Measurements from ENCODE around the gene HOXA11. TPM values are rescaled to one million over a fixed set of nuclear protein-coding genes. Genes with fewer than 3 reads are reported as not detected.

The HOXA11 gene
- polyA plus RNA-seq, 1 of the 3 experiments (the other 2 are of a cell fraction), result not detected

DNA sequence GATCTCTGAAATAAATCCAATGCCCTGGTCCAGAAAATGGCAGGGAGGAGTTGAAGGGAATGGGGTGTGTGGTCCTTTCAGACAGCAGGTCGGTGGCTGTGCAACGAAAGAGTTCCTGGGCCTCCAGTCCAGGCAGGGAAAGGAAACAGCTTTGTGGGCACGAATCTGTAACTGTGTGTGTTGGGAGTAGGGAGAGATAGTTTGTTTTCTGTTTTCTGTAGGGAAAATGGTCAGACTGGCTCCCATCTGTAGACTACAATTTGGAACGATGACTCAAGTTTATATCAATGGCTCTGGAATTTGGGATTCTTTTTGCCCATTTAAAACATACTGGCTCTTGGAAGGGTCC, 17.1 kb downstream of the HOXA11 start:
- H2AFZ ChIP-seq (ENCODE audit: low read depth), result no peak overlapping the region
- no peak overlapping the region for H3K27ac ChIP-seq (ENCODE audit: low read depth in 2 of 2, low read length in 1 of 2)
- peaks cover 13% of the 10 kb centered on the region for H4K20me1 ChIP-seq (ENCODE audit: insufficient read depth)
- H3K4me3 ChIP-seq (ENCODE audit: low read depth in 2 of 2, low read length in 1 of 2), result no peak overlapping the region
- TF ChIP-seq GATA2 (CRISPR knock-in tag; IDR thresholded peaks at IDR 0.05), result no peak
- TF ChIP-seq EP300 (IDR thresholded peaks at IDR 0.05; ENCODE audit: borderline replicate concordance in 1 of 2, low read depth in 1 of 2, low read length in 1 of 2), result no peak
- TF ChIP-seq, protein P1, sequence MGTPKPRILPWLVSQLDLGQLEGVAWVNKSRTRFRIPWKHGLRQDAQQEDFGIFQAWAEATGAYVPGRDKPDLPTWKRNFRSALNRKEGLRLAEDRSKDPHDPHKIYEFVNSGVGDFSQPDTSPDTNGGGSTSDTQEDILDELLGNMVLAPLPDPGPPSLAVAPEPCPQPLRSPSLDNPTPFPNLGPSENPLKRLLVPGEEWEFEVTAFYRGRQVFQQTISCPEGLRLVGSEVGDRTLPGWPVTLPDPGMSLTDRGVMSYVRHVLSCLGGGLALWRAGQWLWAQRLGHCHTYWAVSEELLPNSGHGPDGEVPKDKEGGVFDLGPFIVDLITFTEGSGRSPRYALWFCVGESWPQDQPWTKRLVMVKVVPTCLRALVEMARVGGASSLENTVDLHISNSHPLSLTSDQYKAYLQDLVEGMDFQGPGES (IDR thresholded peaks at IDR 0.05; ENCODE audit: low read depth, low read length), result no peak
- TF ChIP-seq, protein P2, sequence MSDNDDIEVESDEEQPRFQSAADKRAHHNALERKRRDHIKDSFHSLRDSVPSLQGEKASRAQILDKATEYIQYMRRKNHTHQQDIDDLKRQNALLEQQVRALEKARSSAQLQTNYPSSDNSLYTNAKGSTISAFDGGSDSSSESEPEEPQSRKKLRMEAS (IDR thresholded peaks at IDR 0.05; ENCODE audit: low read depth), result no peak
- TF ChIP-seq, protein P3, sequence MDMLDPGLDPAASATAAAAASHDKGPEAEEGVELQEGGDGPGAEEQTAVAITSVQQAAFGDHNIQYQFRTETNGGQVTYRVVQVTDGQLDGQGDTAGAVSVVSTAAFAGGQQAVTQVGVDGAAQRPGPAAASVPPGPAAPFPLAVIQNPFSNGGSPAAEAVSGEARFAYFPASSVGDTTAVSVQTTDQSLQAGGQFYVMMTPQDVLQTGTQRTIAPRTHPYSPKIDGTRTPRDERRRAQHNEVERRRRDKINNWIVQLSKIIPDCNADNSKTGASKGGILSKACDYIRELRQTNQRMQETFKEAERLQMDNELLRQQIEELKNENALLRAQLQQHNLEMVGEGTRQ (IDR thresholded peaks at IDR 0.05; ENCODE audit: borderline replicate concordance, low read depth, low read length), result no peak
- TF ChIP-seq, protein P4, sequence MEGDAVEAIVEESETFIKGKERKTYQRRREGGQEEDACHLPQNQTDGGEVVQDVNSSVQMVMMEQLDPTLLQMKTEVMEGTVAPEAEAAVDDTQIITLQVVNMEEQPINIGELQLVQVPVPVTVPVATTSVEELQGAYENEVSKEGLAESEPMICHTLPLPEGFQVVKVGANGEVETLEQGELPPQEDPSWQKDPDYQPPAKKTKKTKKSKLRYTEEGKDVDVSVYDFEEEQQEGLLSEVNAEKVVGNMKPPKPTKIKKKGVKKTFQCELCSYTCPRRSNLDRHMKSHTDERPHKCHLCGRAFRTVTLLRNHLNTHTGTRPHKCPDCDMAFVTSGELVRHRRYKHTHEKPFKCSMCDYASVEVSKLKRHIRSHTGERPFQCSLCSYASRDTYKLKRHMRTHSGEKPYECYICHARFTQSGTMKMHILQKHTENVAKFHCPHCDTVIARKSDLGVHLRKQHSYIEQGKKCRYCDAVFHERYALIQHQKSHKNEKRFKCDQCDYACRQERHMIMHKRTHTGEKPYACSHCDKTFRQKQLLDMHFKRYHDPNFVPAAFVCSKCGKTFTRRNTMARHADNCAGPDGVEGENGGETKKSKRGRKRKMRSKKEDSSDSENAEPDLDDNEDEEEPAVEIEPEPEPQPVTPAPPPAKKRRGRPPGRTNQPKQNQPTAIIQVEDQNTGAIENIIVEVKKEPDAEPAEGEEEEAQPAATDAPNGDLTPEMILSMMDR (IDR thresholded peaks at IDR 0.05), result no peak
- TF ChIP-seq EZH2phosphoT487 (IDR thresholded peaks at IDR 0.05; ENCODE audit: borderline replicate concordance, low read depth), result no peak
- TF ChIP-seq RCOR1 (IDR thresholded peaks at IDR 0.05; ENCODE audit: low read length), result no peak
- TF ChIP-seq TAF1 (IDR thresholded peaks at IDR 0.05; ENCODE audit: borderline replicate concordance, low read depth, low read length), result no peak
- TF ChIP-seq, protein P5, sequence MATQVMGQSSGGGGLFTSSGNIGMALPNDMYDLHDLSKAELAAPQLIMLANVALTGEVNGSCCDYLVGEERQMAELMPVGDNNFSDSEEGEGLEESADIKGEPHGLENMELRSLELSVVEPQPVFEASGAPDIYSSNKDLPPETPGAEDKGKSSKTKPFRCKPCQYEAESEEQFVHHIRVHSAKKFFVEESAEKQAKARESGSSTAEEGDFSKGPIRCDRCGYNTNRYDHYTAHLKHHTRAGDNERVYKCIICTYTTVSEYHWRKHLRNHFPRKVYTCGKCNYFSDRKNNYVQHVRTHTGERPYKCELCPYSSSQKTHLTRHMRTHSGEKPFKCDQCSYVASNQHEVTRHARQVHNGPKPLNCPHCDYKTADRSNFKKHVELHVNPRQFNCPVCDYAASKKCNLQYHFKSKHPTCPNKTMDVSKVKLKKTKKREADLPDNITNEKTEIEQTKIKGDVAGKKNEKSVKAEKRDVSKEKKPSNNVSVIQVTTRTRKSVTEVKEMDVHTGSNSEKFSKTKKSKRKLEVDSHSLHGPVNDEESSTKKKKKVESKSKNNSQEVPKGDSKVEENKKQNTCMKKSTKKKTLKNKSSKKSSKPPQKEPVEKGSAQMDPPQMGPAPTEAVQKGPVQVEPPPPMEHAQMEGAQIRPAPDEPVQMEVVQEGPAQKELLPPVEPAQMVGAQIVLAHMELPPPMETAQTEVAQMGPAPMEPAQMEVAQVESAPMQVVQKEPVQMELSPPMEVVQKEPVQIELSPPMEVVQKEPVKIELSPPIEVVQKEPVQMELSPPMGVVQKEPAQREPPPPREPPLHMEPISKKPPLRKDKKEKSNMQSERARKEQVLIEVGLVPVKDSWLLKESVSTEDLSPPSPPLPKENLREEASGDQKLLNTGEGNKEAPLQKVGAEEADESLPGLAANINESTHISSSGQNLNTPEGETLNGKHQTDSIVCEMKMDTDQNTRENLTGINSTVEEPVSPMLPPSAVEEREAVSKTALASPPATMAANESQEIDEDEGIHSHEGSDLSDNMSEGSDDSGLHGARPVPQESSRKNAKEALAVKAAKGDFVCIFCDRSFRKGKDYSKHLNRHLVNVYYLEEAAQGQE (IDR thresholded peaks at IDR 0.05; ENCODE audit: low read depth, low read length), result no peak
- no peak for TF ChIP-seq JUND (IDR thresholded peaks at IDR 0.05)
- no peak for TF ChIP-seq FOXM1 (IDR thresholded peaks at IDR 0.05; ENCODE audit: low read depth)
- no peak for TF ChIP-seq RXRA (IDR thresholded peaks at IDR 0.05; ENCODE audit: borderline replicate concordance, low read depth)
- no peak for TF ChIP-seq POLR2AphosphoS5 (IDR thresholded peaks at IDR 0.05; ENCODE audit: low read depth, low read length)
- TF ChIP-seq RFX5 (IDR thresholded peaks at IDR 0.05; ENCODE audit: low read length), result no peak
- no peak for DNase-seq
- H3K9ac ChIP-seq, result no peak overlapping the region
- H3K4me1 ChIP-seq (ENCODE audit: control insufficient read depth in 1 of 2, insufficient read depth in 2 of 2, low read depth in 1 of 2, low read length in 1 of 2), result peaks cover 0 to under 1% of the 10 kb centered on the region in 2 experiments; a peak in 1 of 4 replicates
- WGBS (ENCODE audit: low lambda C conversion rate), result 24% methylated on average over 4 of the region's 4 CpGs
- H3K9me2 ChIP-seq, result no peaks in the 10 kb centered on the region
- POLR2A ChIA-PET, result no interaction called here
- CTCF ChIA-PET, result interaction anchor here (0.6 to 12.1 kb wide), 12 partner anchors 7 to 1430 kb away, joined by 3 to 205 read pairs (median 4); partner anchors contain the start of genes HOXA10, HOXA3 and HOXA7
- H3K4me2 ChIP-seq, result no peak overlapping the region
- H3F3A ChIP-seq (replicated peaks; ENCODE audit: insufficient read depth), result peaks cover 15% of the 10 kb centered on the region
- no peaks in the 10 kb centered on the region for H3K79me2 ChIP-seq (ENCODE audit: insufficient read depth)
- no peaks in the 10 kb centered on the region for H3K9me3 ChIP-seq
- no peaks in the 10 kb centered on the region for H3K36me3 ChIP-seq (replicated peaks in 1 of 2; ENCODE audit: control insufficient read depth in 1 of 2, insufficient read depth in 2 of 2, low read length in 1 of 2)
- H3K27me3 ChIP-seq (ENCODE audit: insufficient read depth), result peaks cover 100% of the 10 kb centered on the region
